ENCODE data around the gene KLHL17. TPM values are rescaled to one million over a fixed set of nuclear protein-coding genes. Genes with fewer than 3 reads are reported as not detected.

The KLHL17 gene
- total and polyA plus RNA-seq, 9 of the 15 experiments (the other 6 are each of a cell fraction or from before 2014, with no cell fraction given): 0.14 to 84.8 (median 13.0) TPM

DNA sequence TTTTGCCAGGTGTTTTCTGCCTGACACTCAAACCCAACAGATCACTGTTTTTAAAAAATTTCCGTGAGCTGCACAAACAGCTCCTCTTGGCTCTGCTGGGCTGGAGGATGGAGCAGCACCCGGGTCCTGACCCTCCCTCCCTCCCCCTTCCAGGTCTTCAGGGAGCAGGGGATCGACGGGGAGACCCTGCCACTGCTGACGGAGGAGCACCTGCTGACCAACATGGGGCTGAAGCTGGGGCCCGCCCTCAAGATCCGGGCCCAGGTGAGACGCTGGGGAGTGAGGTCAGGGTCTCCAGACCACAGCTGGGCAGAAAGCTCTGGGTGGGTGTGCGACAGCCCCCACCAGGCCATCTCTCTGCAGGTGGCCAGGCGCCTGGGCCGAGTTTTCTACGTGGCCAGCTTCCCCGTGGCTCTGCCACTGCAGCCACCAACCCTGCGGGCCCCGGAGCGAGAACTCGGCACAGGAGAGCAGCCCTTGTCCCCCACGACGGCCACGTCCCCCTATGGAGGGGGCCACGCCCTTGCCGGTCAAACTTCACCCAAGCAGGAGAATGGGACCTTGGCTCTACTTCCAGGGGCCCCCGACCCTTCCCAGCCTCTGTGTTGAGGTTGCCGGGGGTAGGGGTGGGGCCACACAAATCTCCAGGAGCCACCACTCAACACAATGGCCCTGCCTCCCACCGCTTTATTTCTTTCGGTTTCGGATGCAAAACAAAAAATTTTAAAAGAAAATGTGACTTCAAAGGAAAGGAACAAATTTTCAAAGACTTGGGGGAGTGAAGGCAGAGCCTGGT lies 16.6 kb upstream of the KLHL17 start (continued):
- TF ChIP-seq, protein P1, sequence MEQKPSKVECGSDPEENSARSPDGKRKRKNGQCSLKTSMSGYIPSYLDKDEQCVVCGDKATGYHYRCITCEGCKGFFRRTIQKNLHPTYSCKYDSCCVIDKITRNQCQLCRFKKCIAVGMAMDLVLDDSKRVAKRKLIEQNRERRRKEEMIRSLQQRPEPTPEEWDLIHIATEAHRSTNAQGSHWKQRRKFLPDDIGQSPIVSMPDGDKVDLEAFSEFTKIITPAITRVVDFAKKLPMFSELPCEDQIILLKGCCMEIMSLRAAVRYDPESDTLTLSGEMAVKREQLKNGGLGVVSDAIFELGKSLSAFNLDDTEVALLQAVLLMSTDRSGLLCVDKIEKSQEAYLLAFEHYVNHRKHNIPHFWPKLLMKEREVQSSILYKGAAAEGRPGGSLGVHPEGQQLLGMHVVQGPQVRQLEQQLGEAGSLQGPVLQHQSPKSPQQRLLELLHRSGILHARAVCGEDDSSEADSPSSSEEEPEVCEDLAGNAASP (IDR thresholded peaks at IDR 0.05): no peak
- TF ChIP-seq, protein P2, sequence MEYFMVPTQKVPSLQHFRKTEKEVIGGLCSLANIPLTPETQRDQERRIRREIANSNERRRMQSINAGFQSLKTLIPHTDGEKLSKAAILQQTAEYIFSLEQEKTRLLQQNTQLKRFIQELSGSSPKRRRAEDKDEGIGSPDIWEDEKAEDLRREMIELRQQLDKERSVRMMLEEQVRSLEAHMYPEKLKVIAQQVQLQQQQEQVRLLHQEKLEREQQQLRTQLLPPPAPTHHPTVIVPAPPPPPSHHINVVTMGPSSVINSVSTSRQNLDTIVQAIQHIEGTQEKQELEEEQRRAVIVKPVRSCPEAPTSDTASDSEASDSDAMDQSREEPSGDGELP (CRISPR knock-in tag; IDR thresholded peaks at IDR 0.05; ENCODE audit: borderline replicate concordance): 0 out of 2 replicates have a peak, but pooled peaks have one; percentile 6
- no peak for TF ChIP-seq TAF1 (IDR thresholded peaks at IDR 0.05; ENCODE audit: control insufficient read depth, extremely low read depth, insufficient read depth, low read length, severe bottlenecking)
- TF ChIP-seq ZFP36 (IDR thresholded peaks at IDR 0.05; ENCODE audit: low read depth, low read length, partially characterized antibody): no peak
- TF ChIP-seq, protein P3, sequence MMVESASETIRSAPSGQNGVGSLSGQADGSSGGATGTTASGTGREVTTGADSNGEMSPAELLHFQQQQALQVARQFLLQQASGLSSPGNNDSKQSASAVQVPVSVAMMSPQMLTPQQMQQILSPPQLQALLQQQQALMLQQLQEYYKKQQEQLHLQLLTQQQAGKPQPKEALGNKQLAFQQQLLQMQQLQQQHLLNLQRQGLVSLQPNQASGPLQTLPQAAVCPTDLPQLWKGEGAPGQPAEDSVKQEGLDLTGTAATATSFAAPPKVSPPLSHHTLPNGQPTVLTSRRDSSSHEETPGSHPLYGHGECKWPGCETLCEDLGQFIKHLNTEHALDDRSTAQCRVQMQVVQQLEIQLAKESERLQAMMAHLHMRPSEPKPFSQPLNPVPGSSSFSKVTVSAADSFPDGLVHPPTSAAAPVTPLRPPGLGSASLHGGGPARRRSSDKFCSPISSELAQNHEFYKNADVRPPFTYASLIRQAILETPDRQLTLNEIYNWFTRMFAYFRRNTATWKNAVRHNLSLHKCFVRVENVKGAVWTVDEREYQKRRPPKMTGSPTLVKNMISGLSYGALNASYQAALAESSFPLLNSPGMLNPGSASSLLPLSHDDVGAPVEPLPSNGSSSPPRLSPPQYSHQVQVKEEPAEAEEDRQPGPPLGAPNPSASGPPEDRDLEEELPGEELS (CRISPR knock-in tag; IDR thresholded peaks at IDR 0.05; ENCODE audit: borderline replicate concordance): no peak
- TF ChIP-seq KLF13 (tag; IDR thresholded peaks at IDR 0.05; ENCODE audit: borderline replicate concordance, low read depth): no peak
- TF ChIP-seq, protein P4, sequence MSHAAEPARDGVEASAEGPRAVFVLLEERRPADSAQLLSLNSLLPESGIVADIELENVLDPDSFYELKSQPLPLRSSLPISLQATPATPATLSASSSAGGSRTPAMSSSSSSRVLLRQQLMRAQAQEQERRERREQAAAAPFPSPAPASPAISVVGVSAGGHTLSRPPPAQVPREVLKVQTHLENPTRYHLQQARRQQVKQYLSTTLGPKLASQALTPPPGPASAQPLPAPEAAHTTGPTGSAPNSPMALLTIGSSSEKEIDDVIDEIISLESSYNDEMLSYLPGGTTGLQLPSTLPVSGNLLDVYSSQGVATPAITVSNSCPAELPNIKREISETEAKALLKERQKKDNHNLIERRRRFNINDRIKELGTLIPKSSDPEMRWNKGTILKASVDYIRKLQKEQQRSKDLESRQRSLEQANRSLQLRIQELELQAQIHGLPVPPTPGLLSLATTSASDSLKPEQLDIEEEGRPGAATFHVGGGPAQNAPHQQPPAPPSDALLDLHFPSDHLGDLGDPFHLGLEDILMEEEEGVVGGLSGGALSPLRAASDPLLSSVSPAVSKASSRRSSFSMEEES (CRISPR knock-in tag; IDR thresholded peaks at IDR 0.05): no peak
- TF ChIP-seq KLF6 (CRISPR knock-in tag; IDR thresholded peaks at IDR 0.05; ENCODE audit: borderline replicate concordance): no peak
- TF ChIP-seq, protein P5, sequence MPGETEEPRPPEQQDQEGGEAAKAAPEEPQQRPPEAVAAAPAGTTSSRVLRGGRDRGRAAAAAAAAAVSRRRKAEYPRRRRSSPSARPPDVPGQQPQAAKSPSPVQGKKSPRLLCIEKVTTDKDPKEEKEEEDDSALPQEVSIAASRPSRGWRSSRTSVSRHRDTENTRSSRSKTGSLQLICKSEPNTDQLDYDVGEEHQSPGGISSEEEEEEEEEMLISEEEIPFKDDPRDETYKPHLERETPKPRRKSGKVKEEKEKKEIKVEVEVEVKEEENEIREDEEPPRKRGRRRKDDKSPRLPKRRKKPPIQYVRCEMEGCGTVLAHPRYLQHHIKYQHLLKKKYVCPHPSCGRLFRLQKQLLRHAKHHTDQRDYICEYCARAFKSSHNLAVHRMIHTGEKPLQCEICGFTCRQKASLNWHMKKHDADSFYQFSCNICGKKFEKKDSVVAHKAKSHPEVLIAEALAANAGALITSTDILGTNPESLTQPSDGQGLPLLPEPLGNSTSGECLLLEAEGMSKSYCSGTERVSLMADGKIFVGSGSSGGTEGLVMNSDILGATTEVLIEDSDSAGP (CRISPR knock-in tag; IDR thresholded peaks at IDR 0.05): no peak
- TF ChIP-seq, protein P6, sequence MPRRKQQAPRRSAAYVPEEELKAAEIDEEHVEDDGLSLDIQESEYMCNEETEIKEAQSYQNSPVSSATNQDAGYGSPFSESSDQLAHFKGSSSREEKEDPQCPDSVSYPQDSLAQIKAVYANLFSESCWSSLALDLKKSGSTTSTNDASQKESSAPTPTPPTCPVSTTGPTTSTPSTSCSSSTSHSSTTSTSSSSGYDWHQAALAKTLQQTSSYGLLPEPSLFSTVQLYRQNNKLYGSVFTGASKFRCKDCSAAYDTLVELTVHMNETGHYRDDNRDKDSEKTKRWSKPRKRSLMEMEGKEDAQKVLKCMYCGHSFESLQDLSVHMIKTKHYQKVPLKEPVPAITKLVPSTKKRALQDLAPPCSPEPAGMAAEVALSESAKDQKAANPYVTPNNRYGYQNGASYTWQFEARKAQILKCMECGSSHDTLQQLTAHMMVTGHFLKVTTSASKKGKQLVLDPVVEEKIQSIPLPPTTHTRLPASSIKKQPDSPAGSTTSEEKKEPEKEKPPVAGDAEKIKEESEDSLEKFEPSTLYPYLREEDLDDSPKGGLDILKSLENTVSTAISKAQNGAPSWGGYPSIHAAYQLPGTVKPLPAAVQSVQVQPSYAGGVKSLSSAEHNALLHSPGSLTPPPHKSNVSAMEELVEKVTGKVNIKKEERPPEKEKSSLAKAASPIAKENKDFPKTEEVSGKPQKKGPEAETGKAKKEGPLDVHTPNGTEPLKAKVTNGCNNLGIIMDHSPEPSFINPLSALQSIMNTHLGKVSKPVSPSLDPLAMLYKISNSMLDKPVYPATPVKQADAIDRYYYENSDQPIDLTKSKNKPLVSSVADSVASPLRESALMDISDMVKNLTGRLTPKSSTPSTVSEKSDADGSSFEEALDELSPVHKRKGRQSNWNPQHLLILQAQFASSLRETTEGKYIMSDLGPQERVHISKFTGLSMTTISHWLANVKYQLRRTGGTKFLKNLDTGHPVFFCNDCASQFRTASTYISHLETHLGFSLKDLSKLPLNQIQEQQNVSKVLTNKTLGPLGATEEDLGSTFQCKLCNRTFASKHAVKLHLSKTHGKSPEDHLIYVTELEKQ (CRISPR knock-in tag; IDR thresholded peaks at IDR 0.05): no peak
- peak; percentile 44 for TF ChIP-seq POLR2G (IDR thresholded peaks at IDR 0.05; ENCODE audit: low read depth, low read length)
